ENCODE measurements around the gene MIP.
"Not testable (repeated sequence)": the region's sequence is repeated elsewhere in the genome, so short reads cannot be mapped to it uniquely, and the experiment has no call there.

Gene MIP

GRCh38 chr12:56468216-56469006 lies 14.0 kb upstream of the MIP start, which contains the start of gene SPRYD4:
SPRYD4 (plus strand) TSS chr12:56468578; CDS start chr12:56468592, 14 bp downstream.
- DNase-seq (ENCODE audit: low read depth in 2 of 2), result peak; percentile 85 to 89

GRCh38 chr12:56462565-56462964 lies 8.1 kb upstream of the MIP start:
- no peak for DNase-seq (ENCODE audit: low read depth in 2 of 2)

- DNase-seq (ENCODE audit: low read depth in 2 of 2), result no peak
These were observed 7.0 kb upstream of the MIP start for GRCh38 chr12:56461235-56462159.

- DNase-seq (ENCODE audit: low read depth in 2 of 2), result no peak
These were observed 3.4 kb upstream of the MIP start for GRCh38 chr12:56457817-56458216.

GRCh38 chr12:56451147-56451546 lies 3.3 kb downstream of the MIP start:
- DNase-seq (ENCODE audit: low read depth in 2 of 2), result no peak

- no peak for DNase-seq (ENCODE audit: low read depth in 2 of 2)
These were observed 4.2 kb downstream of the MIP start for GRCh38 chr12:56450241-56450640.

- DNase-seq (ENCODE audit: low read depth in 2 of 2), result no peak
These were observed 4.9 kb downstream of the MIP start for GRCh38 chr12:56449622-56449984.

- DNase-seq (ENCODE audit: low read depth in 2 of 2), result peak; percentile 64 to 70
These were observed 5.4 kb downstream of the MIP start, which contains the start of gene TIMELESS for GRCh38 chr12:56448860-56449621. TIMELESS (minus strand) TSS chr12:56449426; CDS start chr12:56434170, 15,256 bp downstream.

GRCh38 chr12:56443208-56443607 lies 11.2 kb downstream of the MIP start:
- DNase-seq (ENCODE audit: low read depth in 2 of 2), result not testable (repeated sequence)

GRCh38 chr12:56437430-56438176 lies 16.9 kb downstream of the MIP start:
- DNase-seq (ENCODE audit: low read depth in 2 of 2), result no peak

- DNase-seq (ENCODE audit: low read depth in 2 of 2), result no peak
These were observed 19.6 kb downstream of the MIP start for GRCh38 chr12:56434828-56435227.

GRCh38 chr12:56431850-56432249 lies 22.6 kb downstream of the MIP start:
- no peak for DNase-seq (ENCODE audit: low read depth in 2 of 2)

GRCh38 chr12:56431288-56431687 lies 23.2 kb downstream of the MIP start:
- DNase-seq (ENCODE audit: low read depth in 2 of 2), result no peak

- DNase-seq (ENCODE audit: low read depth in 2 of 2), result no peak
These were observed 28.5 kb downstream of the MIP start for GRCh38 chr12:56425940-56426438.

GRCh38 chr12:56425193-56425592 lies 29.3 kb downstream of the MIP start:
- DNase-seq (ENCODE audit: low read depth in 2 of 2), result no peak

GRCh38 chr12:56420411-56420810 lies 34.0 kb downstream of the MIP start:
- DNase-seq (ENCODE audit: low read depth in 2 of 2), result no peak

GRCh38 chr12:56417739-56418138 lies 36.7 kb downstream of the MIP start:
- no peak for DNase-seq (ENCODE audit: low read depth in 2 of 2)

GRCh38 chr12:56414401-56414800 lies 40.1 kb downstream of the MIP start:
- DNase-seq (ENCODE audit: low read depth in 2 of 2), result no peak

GRCh38 chr12:56413392-56413791 lies 41.1 kb downstream of the MIP start:
- no peak for DNase-seq (ENCODE audit: low read depth in 2 of 2)

GRCh38 chr12:56411781-56412639 lies 42.4 kb downstream of the MIP start:
- no peak for DNase-seq (ENCODE audit: low read depth in 2 of 2)

Measured in activated CD8-positive, alpha-beta memory T cell treated with anti-CD3 and anti-CD28 coated beads for 4 hours (primary cell).